Renal cortex interstitium (tissue), 15 donors: Measurements from ENCODE around the gene TEX101. TPM values are rescaled to one million over a fixed set of nuclear protein-coding genes. Genes with fewer than 3 reads are reported as not detected.
A peak's percentile ranks its signal among the peaks of the same experiment; 100 is the strongest.
"Not testable (repeated sequence)": the region's sequence is repeated elsewhere in the genome, so short reads cannot be mapped to it uniquely, and the experiment has no call there.

Source experiments
- DNase-seq, 11 donors: peaks; one replicate each; pipeline ENCODE4 v3.0.0-alpha.2; 2013; ENCODE audit warnings: low read depth in 9 of 11, low spot score in 4 of 11; ENCODE audit errors: extremely low read depth in 1 of 11
- long read RNA-seq, 16 experiments: transcript quantifications; one replicate each; lab custom pipeline, GENCODE V29; 2026
- polyA plus RNA-seq, 3 donors: library from polyadenylated mRNA; unstranded; fragments of 120-200 nt; gene quantifications; one replicate each; pipeline ENCODE4 v1.2.1, GENCODE V29; 2013; ENCODE audit not compliant: insufficient read length in 3 of 3

TEX101 gene, protein sequence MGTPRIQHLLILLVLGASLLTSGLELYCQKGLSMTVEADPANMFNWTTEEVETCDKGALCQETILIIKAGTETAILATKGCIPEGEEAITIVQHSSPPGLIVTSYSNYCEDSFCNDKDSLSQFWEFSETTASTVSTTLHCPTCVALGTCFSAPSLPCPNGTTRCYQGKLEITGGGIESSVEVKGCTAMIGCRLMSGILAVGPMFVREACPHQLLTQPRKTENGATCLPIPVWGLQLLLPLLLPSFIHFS
- not detected for polyA plus RNA-seq
- long read RNA-seq, donor 1: 0 reads
- long read RNA-seq, donor 2: 0 reads
- long read RNA-seq, donor 3: 0 reads
- long read RNA-seq, donor 4: 0 reads
- long read RNA-seq, donor 5: 0 reads
- long read RNA-seq, donor 6: 0 reads
- long read RNA-seq, donor 7: 0 reads
- long read RNA-seq, donor 8: 0 reads
- long read RNA-seq, donor 9: 0 reads
- long read RNA-seq, donor 10: 0 reads
- long read RNA-seq, donor 11: 0 reads
- long read RNA-seq, donor 12: 0 reads
- long read RNA-seq, donor 13, partial matches to known transcripts: 0 of 6 reads
- long read RNA-seq, donor 13, other reads (novel, unspliced or antisense): 6 of 6 reads
- long read RNA-seq, donor 14: 0 reads
- long read RNA-seq, donor 15: 0 reads
- long read RNA-seq, donor 16: 0 reads

DNA sequence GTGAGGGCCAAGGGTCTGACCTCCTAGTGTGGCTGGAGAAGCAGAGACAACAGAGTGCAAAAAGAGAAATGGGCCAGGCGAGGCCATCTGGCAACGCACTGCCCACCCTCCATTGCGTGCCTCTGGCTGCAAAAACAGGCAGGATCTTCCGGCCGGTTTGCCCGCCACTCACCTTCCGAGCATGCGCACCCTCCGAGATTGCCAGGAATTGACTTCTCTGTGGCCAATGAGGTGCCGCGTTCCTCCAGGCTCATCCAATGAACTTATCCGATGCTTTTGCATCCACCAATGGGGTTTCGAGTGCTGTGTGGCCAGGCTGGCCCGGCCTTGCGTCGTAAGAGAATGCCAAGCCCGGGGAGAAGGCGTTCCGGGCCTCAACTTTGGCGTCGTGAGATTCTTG lies at the start of gene TEX101:
TEX101 (plus strand) TSS at position 337 of the 400 bp plus-strand sequence. CDS start 1,030 bp downstream, outside the sequence.
- DNase-seq: no peak

DNA sequence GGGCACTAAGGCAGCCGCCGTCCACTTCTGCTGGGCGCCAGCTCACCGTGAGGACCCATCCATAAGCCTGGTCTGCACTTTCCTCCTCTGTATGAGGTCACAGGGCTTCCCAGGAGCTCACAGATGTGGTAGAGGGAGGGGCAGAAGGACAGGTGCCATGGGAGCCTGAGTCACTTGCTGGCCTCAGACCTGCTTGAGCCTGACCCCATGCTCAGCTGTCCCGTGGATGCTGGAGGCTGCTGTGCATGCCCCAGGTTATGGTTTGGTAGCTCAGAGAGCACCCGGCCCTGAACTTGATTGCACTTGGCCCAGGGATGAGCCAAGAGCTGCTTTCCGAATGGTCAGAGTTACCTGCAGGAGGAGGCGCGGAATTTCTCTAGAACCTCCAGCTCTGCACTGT lies 49.0 kb upstream of the TEX101 start:
- not testable (repeated sequence) for DNase-seq

DNA sequence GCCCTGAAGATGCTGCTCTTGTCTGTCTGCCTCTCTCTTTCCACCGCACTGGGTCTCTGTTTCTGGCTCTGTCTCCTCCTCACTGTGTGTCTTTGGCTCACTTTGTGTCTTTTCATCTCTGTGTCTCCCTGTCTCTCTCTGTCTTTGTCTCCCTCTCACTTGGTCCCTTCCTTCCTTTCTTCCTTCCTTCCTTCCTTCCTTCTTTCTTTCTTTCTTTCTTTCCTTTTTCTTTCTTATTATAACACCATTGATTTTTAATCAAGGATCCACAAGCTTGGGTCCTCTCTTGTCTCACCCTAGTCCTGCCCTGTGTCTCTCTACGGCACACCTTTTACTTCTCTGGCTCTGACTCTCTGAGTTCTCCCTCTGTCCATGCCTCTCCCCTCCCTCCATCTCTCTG lies 46.9 kb upstream of the TEX101 start:
- DNase-seq: no peak

DNA sequence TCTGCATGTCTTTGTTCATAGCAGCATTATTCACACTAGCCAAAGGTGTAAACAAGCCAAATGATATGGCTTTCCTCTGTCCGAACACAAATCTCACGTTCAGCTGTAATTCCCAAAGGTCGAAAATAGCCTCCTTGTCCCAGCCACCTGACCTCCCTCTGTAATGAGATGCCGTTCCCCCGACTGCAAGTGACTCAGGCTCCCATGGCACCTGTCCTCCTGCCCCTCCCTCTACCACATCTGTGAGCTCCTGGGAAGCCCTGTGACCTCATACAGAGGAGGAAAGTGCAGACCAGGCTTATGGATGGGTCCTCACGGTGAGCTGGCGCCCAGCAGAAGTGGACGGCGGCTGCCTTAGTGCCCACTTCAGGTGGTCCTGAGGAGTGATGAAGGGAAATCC lies 45.8 kb upstream of the TEX101 start:
- not testable (repeated sequence) for DNase-seq

DNA sequence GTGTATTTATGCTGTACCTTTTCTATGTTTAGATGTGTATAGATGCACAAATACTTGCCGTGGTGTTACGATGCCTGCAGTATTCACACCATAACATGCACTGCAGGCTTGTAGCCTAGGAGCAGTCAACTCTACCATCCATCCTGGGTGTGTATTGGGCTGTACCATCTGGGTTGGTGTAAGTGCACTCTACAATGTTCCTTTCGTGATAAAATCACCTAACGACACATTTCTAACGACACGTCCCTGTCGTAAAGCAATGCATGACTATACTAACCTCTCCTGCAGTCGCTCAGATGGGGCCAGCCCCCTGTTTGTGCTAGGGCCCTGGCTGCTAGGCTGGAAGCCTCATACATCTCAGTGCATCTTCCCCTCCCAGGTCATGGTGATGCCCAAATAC lies 42.8 kb upstream of the TEX101 start:
- DNase-seq: no peak

DNA sequence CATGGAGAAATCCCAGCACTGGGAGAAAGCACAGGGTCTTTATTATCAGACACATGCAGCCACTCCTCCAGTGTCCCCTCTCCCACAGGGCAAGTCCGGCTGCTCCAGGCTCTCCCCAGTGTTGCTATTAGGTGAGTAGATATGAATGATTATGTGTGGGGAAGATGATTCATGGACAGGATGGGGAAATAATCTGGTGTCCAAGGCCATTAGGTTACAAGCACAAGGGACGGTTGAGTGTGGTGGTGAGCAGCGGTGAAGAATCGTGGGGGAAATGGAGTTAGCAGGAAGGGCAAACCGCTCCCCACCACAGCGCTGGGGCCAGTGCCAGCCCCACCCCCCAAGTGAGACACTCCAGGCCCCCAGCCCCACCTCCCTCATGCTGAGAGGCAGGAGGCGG lies 42.2 kb upstream of the TEX101 start:
- no peak for DNase-seq

DNA sequence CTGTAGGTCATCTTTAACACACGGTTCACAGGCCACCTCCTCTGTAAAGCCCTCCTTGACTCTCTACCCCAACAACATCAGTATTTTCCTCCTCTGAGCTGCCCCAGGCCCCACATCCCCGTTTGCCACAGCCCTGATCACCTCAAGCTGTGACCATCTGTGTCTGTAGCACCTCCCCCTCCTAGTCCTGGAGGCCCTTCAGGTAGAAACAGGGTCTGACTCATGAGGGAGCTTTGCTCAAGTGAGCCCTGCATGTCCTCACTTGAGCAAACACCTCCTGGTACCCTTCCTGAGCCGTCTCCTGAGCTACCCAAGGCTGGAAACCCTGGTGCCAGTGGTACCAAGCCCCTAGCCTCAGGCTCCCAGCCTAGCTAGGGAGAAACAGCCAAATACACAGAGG lies 37.1 kb upstream of the TEX101 start:
- not testable (repeated sequence) for DNase-seq

DNA sequence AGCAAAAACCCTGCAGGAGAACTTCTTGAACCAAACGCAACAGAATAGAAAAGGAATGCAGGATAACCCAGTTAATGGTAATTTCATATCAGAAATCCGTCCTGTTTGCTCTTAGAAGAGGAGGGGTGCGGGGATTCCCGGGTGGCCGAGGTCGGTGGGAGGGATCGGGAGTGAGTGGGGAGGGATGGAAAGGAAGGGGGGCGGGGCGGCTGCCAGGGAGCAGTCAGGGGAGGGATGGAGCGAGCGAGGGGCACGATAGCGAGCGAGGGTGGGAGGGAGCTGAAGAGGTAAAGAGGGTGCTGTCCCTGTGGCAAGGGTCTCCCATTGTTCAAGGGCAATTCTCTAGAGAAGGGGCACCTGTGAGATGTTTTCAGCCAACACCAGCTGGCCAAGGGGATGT lies 34.7 kb upstream of the TEX101 start:
- DNase-seq: no peak

DNA sequence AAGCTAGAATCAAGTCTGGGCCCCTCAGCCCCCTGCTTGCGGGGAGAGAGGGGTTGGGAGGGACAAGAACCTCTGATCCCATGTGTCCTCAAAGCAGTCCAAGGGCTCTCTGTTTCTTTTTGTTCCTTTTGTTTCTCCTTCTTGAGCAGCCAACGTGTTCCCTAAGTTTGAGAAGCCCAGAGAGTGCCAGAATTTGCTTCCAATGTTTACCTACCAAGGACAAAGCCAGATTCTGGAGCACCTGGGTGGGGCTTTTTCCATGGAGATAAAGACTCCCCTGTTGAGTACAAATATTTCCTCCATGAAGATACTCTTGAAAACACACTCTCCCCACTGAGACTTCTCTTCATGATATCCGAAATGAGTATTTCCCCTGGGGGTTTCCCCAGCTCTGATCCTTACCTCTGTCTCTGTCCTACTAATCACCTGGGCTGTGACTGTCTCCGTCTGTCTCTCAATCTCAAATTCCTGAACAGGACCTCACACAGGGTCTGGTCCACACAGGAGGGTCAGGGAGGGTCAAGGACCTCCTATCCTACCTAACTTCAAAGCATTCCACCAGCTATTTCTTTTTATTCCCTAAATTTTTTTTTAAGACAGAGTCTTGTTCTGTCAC lies 33.8 kb upstream of the TEX101 start:
- no peak for DNase-seq

DNA sequence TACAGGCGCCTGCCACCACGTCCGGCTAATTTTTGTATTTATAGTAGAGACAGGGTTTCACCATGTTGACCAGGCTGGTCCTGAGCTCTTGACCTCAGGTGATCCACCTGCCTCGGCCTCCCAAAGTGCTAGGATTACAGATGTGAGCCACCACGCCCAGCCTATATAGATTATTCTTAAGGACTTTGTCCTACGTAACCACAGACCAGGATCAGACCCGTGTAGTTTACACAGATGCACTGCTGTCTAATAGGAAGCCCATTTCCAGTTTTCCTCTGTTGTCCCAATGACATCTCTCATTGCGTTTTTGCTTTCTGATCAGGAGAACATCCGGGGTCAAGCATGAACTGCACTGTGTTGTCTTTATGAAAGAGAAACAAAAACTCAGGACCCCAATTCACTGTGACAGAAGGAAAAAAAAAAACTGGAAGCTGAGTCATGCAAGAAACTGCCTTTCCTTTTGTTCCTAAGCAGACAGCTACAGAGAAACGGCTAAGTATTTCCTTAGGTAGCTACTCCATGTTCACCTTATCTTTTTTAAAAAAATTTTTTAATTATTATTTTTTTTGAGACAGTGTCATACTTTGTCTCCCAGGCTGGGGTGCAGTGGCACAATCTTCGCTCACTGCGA lies 32.0 kb upstream of the TEX101 start:
- not testable (repeated sequence) for DNase-seq

DNA sequence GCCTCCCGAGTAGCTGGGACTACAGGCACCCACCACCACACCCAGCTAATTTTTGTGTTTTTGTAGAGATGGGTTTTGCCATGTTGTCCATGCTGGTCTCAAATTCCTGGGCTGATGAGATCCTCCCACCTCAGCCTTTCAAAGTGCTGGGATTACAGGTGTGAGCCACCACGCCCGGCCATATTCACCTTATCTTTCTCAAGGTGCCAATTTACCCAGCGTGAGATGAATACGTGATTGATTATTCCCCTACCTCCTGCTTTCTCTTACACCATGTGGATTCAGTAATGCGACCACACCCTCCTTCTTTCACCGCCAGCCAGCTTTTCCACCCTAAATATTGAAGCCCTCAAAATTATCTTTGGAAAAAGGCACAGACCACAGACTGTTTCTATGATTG lies 31.4 kb upstream of the TEX101 start:
- DNase-seq: not testable (repeated sequence)

DNA sequence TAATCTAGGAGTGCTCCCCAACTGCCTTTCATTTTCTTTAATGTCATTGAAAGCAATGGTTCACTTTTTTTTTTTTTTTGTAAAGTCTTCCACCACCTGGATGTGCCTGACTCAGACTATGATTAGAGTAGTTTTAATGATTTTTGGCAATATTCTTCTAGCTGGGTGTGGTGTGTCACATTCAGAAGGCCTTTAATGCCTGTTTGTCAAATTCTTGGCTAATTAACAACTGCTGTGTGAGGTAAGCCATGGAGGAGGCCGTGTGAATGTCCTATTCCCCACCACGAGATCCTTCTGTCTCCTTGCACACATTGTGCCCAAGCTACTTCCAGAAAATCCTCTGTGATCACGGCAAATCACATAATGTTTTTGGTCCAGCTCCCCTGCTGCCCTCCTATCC lies 30.9 kb upstream of the TEX101 start:
- not testable (repeated sequence) for DNase-seq

DNA sequence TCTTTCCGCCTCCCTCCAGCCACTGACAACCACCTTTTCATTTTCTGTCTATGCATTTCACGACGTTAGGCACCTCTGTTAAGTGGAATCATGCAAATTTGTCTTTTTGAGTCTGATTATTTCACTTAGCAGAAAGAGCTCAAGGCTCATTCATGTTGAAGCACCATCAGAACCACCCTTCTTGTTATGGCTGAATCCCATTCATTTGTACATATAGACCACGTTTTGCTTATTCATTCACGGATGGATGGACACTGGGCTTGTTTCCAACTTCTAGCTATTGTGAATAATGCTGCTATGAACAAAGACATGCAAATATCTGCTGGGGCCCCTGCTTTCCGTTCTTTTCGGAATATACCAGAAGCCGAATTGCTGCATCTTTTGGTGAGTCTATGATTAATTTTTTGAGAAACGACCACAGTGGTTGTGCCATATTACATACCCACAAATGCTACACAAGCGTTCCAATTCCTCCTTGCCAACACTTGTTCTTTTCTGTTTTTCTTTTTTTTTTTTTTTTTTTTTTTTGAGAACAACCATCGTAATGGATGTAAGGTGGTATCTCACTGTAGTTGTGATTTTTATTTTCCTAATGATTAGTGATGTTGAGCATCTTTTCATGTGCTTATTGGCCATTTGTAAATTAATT lies 23.7 kb upstream of the TEX101 start:
- peak in 4 of 11 donors; percentile 1 to 8 (median 4) for DNase-seq

DNA sequence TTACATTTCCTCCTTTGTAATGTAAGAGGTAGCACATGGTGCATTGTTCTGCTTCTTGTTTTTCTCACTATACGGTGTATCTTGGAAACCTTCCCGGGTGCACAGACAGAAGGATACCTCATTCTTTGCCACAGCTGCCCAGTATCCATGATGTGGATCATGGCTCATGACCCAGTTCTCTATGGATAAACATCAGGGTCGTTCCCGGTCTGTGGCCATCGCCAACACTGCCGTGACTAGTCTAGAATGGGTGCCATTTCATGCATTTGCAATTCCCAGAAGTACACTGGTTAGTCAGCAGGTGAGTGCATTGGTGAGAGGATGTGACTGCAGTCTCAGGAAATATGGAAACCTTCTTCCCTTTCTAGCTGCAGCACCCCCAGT lies 23.1 kb upstream of the TEX101 start:
- not testable (repeated sequence) for DNase-seq

DNA sequence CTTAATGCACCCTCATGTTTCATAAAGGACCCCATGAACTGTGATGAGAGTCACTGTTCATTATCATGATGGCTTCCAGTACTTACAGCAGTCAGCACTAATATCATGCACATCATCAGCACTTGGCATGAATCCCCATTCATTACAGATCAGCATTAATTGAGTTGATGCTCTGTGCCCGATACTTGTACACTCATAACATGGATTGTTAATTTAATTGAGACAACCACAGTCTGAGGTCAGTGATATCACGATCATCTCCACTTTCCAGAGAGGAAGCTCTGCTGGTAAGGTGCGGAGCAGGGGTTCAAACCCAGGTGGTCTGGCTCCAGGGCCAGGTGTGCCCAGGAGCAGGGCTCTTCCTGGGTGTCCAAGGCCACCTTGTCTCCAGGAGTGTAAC lies 21.2 kb upstream of the TEX101 start:
- not testable (repeated sequence) for DNase-seq

DNA sequence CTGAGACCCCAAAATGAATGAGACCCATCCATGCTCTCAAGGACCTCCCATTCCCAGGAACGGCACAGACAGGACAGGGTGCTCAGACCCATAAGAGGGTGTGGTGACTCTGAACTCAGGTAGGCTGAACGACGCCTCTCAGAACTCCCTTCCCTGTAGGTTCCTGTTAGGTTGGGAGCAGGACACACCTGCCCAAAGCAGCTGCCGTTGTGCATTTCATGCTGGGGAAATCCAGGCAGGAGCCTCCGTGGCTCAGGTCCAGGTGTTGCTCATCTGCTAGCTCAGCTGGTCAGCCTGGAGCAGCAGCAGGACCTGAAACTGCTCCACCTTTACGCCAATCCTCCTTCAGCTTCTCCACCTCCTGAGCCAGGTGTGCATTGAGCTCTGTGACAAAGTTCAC lies 19.1 kb upstream of the TEX101 start:
- DNase-seq: no peak

DNA sequence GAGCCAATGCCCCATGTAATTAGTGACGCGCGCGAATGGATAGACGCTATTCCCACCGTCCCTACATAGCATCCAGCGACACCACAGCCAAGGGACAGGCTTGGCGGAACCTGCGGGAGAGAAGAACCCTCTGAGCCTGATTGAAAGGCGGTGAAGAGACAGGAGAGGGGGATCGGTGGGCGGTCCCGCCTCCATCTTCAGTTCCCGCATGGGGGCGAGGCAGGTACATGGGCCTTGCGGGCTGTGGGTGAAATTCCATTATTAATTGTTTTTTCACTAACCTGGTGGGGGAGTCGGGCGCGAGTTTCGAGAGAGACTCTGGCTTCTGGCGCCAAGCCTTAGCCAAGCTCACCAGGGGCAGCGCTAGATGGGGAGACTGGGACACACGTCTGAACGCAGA lies 8.4 kb upstream of the TEX101 start:
- no peak for DNase-seq

DNA sequence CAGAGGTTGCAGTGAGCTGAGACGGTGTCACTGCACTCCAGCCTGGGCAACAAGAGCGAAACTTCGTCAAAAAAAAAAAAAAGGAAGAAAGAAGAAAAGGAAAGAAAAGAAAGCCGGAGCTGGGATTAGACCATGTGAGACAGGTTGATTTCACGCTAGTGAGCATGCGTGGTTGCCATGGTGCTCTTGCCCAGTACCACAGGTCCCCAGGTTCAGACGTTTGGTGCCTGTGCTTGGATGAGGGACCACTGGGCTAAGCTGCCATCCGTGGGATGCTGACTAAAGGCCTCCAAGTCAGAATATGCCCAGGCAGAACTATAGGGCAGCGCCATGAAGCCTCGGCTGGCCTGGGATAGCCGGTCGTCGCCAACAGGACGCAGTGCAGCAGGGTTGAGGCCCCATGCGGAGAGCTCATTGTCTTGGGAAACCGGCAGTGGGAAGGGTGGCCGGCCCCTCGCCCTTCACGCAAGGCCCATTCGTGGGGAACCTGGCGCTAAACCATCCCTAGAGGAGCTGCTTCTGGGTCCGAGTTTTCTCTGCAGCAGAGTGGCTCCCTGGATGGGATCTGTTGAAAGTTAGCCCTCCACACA lies 7.2 kb upstream of the TEX101 start:
- no peak for DNase-seq

DNA sequence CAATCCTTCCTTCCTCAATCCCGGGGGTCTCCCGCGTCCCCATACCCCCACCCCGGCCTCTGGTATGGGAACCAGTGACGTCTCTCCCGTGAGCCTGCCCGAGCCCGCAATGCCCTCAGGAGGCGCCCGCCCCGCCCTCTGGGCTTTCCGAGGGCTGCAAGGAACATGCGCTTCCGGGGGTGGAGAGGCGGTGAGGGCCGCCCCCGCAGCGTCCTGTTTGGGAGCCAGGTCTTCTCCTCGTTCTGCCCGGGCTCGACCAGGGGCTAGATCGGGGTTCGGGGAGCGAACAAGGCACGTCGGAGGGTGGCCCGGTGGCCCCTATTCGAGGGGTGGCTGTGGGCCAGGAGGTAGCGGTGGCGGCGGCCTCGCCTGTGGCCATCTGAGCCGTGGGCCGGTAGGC lies 6.6 kb upstream of the TEX101 start:
- no peak for DNase-seq
